H1 (cell line): ENCODE data around the gene MSH5. TPM values are rescaled to one million over a fixed set of nuclear protein-coding genes. Genes with fewer than 3 reads are reported as not detected.
"Not testable (repeated sequence)": the region's sequence is repeated elsewhere in the genome, so short reads cannot be mapped to it uniquely, and the experiment has no call there.

Experiments used
- CTCF ChIA-PET: fragments of 300-600 bp; sonication (Branson Sonifier 250); formaldehyde crosslinking; loops from one replicate; lab custom pipeline; 2021; ENCODE audit not compliant: partially characterized antibody; lab: Charles Lee
- POLR2A ChIA-PET: fragments of 300-600 bp; sonication (Branson Sonifier 250); formaldehyde crosslinking; loops from one replicate; lab custom pipeline; 2021; ENCODE audit warnings: inconsistent platforms; ENCODE audit not compliant: partially characterized antibody; lab: Charles Lee
- DNase-seq, 2 experiments: peaks; one replicate each; pipeline versions ENCODE4 v3.0.0 to v3.0.0-alpha.2; 2010 to 2022; ENCODE audit warnings: low spot score in 2 of 2, low read depth in 1 of 2, mixed read lengths in 1 of 2
- FAIRE-seq: peaks from 2 replicates; lab custom pipeline; 2011; peaks lifted over from hg19 to GRCh38; lab: Jason Lieb, UNC
- H2AFZ ChIP-seq: 2 replicates; pipeline ENCODE4 v1.8.1; 2012; ENCODE audit warnings: low read length, inconsistent platforms
- H2AK5ac ChIP-seq: 2 replicates; pipeline ENCODE4 v1.6.1; 2013; ENCODE audit warnings: low read depth, low read length
- H2BK120ac ChIP-seq: replicated peaks from 2 replicates; pipeline ENCODE3; 2013; ENCODE audit warnings: low read depth, low read length, inconsistent platforms
- H2BK12ac ChIP-seq: 2 replicates; pipeline ENCODE4 v1.6.1; 2013; ENCODE audit warnings: low read depth, low read length
- H2BK15ac ChIP-seq: 2 replicates; pipeline ENCODE4 v1.6.1; 2013; ENCODE audit warnings: low read length
- H2BK20ac ChIP-seq: 2 replicates; pipeline ENCODE4 v1.6.1; 2013; ENCODE audit warnings: low read length
- H2BK5ac ChIP-seq: 2 replicates; pipeline ENCODE4 v1.6.1; 2013; ENCODE audit warnings: low read depth, low read length
- H3K14ac ChIP-seq: 2 replicates; pipeline ENCODE4 v1.6.1; 2013; ENCODE audit warnings: inconsistent platforms; ENCODE audit not compliant: insufficient read length
- H3K18ac ChIP-seq: 2 replicates; pipeline ENCODE4 v1.6.1; 2013; ENCODE audit warnings: low read length; ENCODE audit errors: extremely low read depth
- H3K23ac ChIP-seq: 2 replicates; pipeline ENCODE4 v1.6.1; 2013; ENCODE audit warnings: inconsistent platforms; ENCODE audit not compliant: insufficient read length
- H3K23me2 ChIP-seq: 2 replicates; pipeline ENCODE4 v1.6.1; 2013; ENCODE audit warnings: low read depth, low read length
- H3K27ac ChIP-seq: 2 replicates; pipeline ENCODE4 v1.6.1; 2011; ENCODE audit warnings: low read depth, low read length, inconsistent platforms
- H3K27me3 ChIP-seq, 4 experiments: replicated peaks in 1 of 4; 1 replicate in 1 of 4; 2 replicates in 3 of 4; pipeline versions ENCODE4 v1.6.1 to v1.8.1; 2011 to 2013; ENCODE audit warnings: low read length in 3 of 4, mild to moderate bottlenecking in 3 of 4, inconsistent platforms in 2 of 4, mixed read lengths in 2 of 4, moderate library complexity in 1 of 4; ENCODE audit not compliant: control insufficient read depth in 3 of 4, insufficient read depth in 3 of 4; ENCODE audit errors: extremely low read depth in 1 of 4
- H3K36me3 ChIP-seq, 4 experiments: 2 replicates each; pipeline versions ENCODE4 v1.6.1 to v1.8.1; 2011 to 2013; ENCODE audit warnings: mild to moderate bottlenecking in 4 of 4, low read length in 3 of 4, moderate library complexity in 2 of 4, control low read depth in 1 of 4, inconsistent platforms in 1 of 4; ENCODE audit not compliant: insufficient read depth in 4 of 4, control insufficient read depth in 2 of 4
- H3K4ac ChIP-seq: replicated peaks from 2 replicates; pipeline ENCODE3; 2013; ENCODE audit warnings: low read length, low read depth, mixed read lengths, inconsistent platforms; ENCODE audit not compliant: insufficient read length
- H3K4me1 ChIP-seq, 4 experiments: replicated peaks in 1 of 4; 1 replicate in 1 of 4; 2 replicates in 3 of 4; pipeline versions ENCODE4 v1.6.1 to v1.8.1; 2011 to 2013; ENCODE audit warnings: low read length in 3 of 4, inconsistent platforms in 2 of 4, mixed read lengths in 1 of 4; ENCODE audit not compliant: insufficient read depth in 4 of 4, control insufficient read depth in 3 of 4
- H3K4me2 ChIP-seq, 2 experiments: 2 replicates each; pipeline versions ENCODE4 v1.6.1 to v1.8.1; 2011 to 2013; ENCODE audit warnings: low read depth in 2 of 2, low read length in 2 of 2, control low read depth in 1 of 2, inconsistent platforms in 1 of 2, mild to moderate bottlenecking in 1 of 2; ENCODE audit not compliant: insufficient read depth in 1 of 2
- H3K4me3 ChIP-seq, 4 experiments: fragments of 200-600, 300-600 bp in 1 of 4; sonication (generic), shearing (Covaris generic), sonication (Bioruptor Twin) in 1 of 4; 2 replicates each; pipeline versions ENCODE4 v1.5.1 to v1.8.1; 2011 to 2016; ENCODE audit warnings: low read length in 4 of 4, low read depth in 3 of 4, control low read depth in 2 of 4, inconsistent platforms in 2 of 4, mild to moderate bottlenecking in 2 of 4, mixed read lengths in 1 of 4, moderate library complexity in 1 of 4; ENCODE audit not compliant: insufficient read depth in 2 of 4; ENCODE audit errors: extremely low read depth in 1 of 4
- H3K56ac ChIP-seq: replicated peaks from 2 replicates; pipeline ENCODE3; 2013; ENCODE audit warnings: low read depth, mild to moderate bottlenecking, mixed read lengths, low read length, inconsistent platforms; ENCODE audit not compliant: insufficient read length
- H3K79me1 ChIP-seq: 2 replicates; pipeline ENCODE4 v1.6.1; 2013; ENCODE audit warnings: low read depth, low read length, control low read depth
- H3K79me2 ChIP-seq, 2 experiments: 2 replicates each; pipeline versions ENCODE4 v1.6.1 to v1.8.1; 2012 to 2013; ENCODE audit warnings: low read length in 2 of 2, mild to moderate bottlenecking in 2 of 2, inconsistent platforms in 1 of 2; ENCODE audit not compliant: insufficient read depth in 2 of 2, control insufficient read depth in 1 of 2
- H3K9ac ChIP-seq, 4 experiments: replicated peaks in 1 of 4; 1 replicate in 1 of 4; 2 replicates in 3 of 4; pipeline versions ENCODE4 v1.6.1 to v1.8.1; 2011 to 2013; ENCODE audit warnings: low read depth in 3 of 4, low read length in 3 of 4, control low read depth in 2 of 4, mild to moderate bottlenecking in 2 of 4, moderate library complexity in 2 of 4, inconsistent platforms in 1 of 4; ENCODE audit errors: extremely low read depth in 1 of 4
- H3K9me3 ChIP-seq, 2 experiments: 2 replicates each; pipeline versions ENCODE4 v1.6.1 to v1.8.1; 2012 to 2013; ENCODE audit warnings: mild to moderate bottlenecking in 2 of 2, moderate library complexity in 2 of 2, control low read depth in 1 of 2, inconsistent platforms in 1 of 2, low read depth in 1 of 2, low read length in 1 of 2, mixed read lengths in 1 of 2; ENCODE audit not compliant: insufficient read depth in 2 of 2
- H4K20me1 ChIP-seq, 2 experiments: replicated peaks in 1 of 2; 2 replicates each; pipeline versions ENCODE3 to v1.8.1; 2011 to 2013; ENCODE audit warnings: inconsistent platforms in 2 of 2, low read length in 2 of 2, mild to moderate bottlenecking in 1 of 2; ENCODE audit not compliant: insufficient read depth in 2 of 2, control insufficient read depth in 1 of 2
- H4K5ac ChIP-seq: 2 replicates; pipeline ENCODE4 v1.6.1; 2013; ENCODE audit warnings: low read length, low read depth, mixed read lengths, inconsistent platforms; ENCODE audit not compliant: insufficient read length
- H4K8ac ChIP-seq: 2 replicates; pipeline ENCODE4 v1.8.0; 2013; ENCODE audit warnings: mild to moderate bottlenecking, moderate library complexity, low read length, inconsistent platforms; ENCODE audit not compliant: insufficient read depth; ENCODE audit errors: extremely low read depth
- H4K91ac ChIP-seq: replicated peaks from 2 replicates; pipeline ENCODE3; 2013; ENCODE audit warnings: low read length, mixed read lengths, inconsistent platforms; ENCODE audit not compliant: insufficient read length
- WGBS, 2 experiments: shearing (Covaris generic) in 1 of 2; methylation state at CpG; one replicate each; pipeline versions ENCODE4 v1.1.6 to v1.1.7; 2013 to 2015; ENCODE audit warnings: low lambda C conversion rate in 2 of 2, mixed read lengths in 2 of 2, inconsistent platforms in 1 of 2, low coverage in 1 of 2, missing lambda C conversion rate in 1 of 2; ENCODE audit not compliant: insufficient replicate concordance in 2 of 2, insufficient coverage in 1 of 2, insufficient read length in 1 of 2; ENCODE audit errors: extremely low coverage in 1 of 2, missing lambda C conversion rate in 1 of 2; 5-methylcytosine and 5-hydroxymethylcytosine counted together
- polyA plus RNA-seq, 7 experiments: library from polyadenylated mRNA; depleted of rRNA in 3 of 7; stranded (reverse) in 5 of 7; unstranded in 2 of 7; fragments of >200 nt in 5 of 7; fragments of 200-250 nt in 2 of 7; gene quantifications; 1 replicate in 5 of 7; 2 replicates in 1 of 7; 4 replicates in 1 of 7; pipeline versions ENCODE4 v1.2.1 to v1.2.3, GENCODE V29; 2011 to 2013; ENCODE audit warnings: missing spikeins in 2 of 7, mixed read lengths in 2 of 7
- total RNA-seq: library from RNA; stranded (reverse); fragmentation: NEBNext Ultra II Directional; extraction: Animal tissue kit (Norgen Biotek cat#: 25700); gene quantifications from 2 replicates; pipeline ENCODE4 v1.2.1, GENCODE V29; 2021

MSH5 gene
- total and polyA plus RNA-seq, 2 of the 8 experiments (the other 6 are each of a cell fraction or from before 2014, with no cell fraction given), result 25.3 to 26.5 TPM

- H4K91ac ChIP-seq, H3K14ac ChIP-seq, DNase-seq, H2BK120ac ChIP-seq, H3K9ac ChIP-seq, H2BK12ac ChIP-seq, H3K27me3 ChIP-seq, H2AFZ ChIP-seq, H4K8ac ChIP-seq, H3K4me1 ChIP-seq, H3K4ac ChIP-seq, H4K5ac ChIP-seq, H3K27ac ChIP-seq, H3K79me1 ChIP-seq, H2BK15ac ChIP-seq, H2BK5ac ChIP-seq, H3K56ac ChIP-seq, FAIRE-seq, H3K23me2 ChIP-seq, H3K9me3 ChIP-seq, H3K4me3 ChIP-seq, H3K23ac ChIP-seq, H2BK20ac ChIP-seq, H4K20me1 ChIP-seq, H3K18ac ChIP-seq, H3K4me2 ChIP-seq, H2AK5ac ChIP-seq: not testable (repeated sequence)
- H3K36me3 ChIP-seq, result peaks cover 3 to 36% (median 15%) of the 10 kb centered on the region in 4 experiments; a peak in 6 of 8 replicates
- CTCF ChIA-PET, result interaction anchor here (0.6 to 1.7 kb wide), 8 partner anchors 10 to 68 kb away, joined by 3 to 6 read pairs (median 4); partner anchors contain the start of gene HSPA1B
- WGBS, 2 experiments, result 93% methylated on average over 8 of the region's 8 CpGs; no CpG with 5 or more reads in 1 of the 2 experiments
- H3K79me2 ChIP-seq, result peaks cover 5 to 15% of the 10 kb centered on the region in 2 experiments; a peak in 2 of 4 replicates
- POLR2A ChIA-PET, result interaction anchor here (1.5 to 7.6 kb wide), 3 partner anchors 12 to 34 kb away, joined by 4 to 81 read pairs (median 12); partner anchors contain the start of gene HSPA1B
Observed at GRCh38 chr6:31801031-31801927, 61.5 kb downstream of the MSH5 start.
